GM19193 (cell line): ENCODE results near the gene PTDSS2.

Source experiments
- POLR2A ChIP-seq: IDR thresholded peaks from 4 replicates; pipeline ENCODE4 v1.6.1; 2011; ENCODE audit not compliant: insufficient read depth, insufficient read length; ENCODE audit errors: extremely low read depth

The PTDSS2 gene

DNA sequence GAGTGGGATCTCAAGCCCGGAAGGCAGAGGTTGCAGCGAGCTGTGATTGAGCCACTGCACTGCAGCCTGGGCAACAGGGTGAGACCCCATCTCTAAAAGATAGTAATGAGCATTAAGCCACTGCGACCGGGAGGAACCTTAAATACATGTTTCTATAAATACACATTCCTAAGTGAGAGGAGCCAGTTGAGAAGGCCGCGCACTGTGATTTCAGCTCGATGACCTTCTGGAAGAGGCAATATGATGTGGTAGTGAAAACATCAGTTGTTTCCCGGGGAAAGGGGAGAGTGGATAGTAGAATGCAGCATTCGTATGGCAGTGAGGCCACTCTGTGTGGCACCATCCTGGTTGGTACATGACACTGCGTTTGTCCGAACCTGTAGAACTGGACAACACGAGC lies 18.0 kb downstream of the PTDSS2 start:
- TF ChIP-seq POLR2A: no peak

DNA sequence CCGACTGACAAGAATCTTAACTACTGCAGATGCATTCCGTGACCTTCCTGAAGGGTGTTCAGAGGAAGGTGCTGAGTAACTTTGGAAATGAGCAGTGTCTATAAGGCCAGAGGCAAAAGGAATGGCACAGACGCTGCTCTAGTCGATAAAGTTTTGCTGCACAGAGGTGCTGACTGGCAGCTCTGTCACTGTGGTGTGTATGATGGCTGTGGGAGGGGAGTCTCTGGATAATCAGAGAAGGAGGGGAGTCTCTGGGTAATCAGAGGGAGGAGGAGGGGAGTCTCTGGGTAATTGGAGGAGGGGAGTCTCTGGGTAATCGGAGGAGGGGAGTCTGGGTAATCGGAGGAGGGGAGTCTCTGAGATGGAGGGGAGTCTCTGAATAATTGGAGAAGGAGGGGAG lies 18.4 kb downstream of the PTDSS2 start:
- no peak for TF ChIP-seq POLR2A

DNA sequence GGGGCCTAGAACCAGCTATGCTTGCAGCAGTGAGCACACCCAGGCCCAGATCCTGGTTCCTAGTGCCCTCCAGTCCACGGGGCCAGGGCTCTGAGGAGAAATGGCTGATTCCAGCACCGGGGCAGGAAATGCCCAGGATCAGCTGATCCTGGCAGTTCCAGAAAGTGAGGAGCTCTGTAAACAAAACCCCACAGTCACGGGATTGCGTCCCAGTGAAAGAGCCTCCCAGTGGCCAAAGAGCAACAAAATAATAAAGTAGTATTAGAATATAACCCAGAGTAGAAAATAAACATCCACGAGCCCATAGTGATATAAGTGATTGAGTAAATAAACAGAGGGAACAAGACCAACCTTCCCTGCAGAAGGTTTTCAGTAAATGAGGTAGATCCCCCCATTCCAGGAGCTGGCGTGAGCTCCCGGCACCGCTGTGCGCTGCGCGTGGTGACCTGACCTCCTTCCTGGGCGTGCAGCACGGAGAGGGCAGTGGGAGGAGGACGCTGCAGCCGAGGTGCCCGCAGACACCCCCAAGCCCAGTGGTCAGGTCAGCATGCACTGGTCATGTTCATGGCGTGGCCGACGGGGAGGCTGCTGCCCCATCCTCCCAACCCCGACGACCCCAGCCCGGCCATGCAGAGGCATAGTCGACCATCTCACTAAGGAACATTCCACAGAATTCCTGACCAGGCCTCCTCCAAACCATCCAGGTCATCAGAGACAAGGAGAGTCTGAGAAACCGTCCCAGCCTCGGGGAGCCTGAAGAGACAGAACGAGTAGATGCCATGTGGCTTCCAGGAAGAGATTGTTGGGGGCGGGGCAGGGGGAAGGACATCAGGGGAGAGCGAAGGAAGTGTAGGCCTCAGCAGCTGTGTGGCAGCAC lies 19.8 kb downstream of the PTDSS2 start:
- no peak for TF ChIP-seq POLR2A

DNA sequence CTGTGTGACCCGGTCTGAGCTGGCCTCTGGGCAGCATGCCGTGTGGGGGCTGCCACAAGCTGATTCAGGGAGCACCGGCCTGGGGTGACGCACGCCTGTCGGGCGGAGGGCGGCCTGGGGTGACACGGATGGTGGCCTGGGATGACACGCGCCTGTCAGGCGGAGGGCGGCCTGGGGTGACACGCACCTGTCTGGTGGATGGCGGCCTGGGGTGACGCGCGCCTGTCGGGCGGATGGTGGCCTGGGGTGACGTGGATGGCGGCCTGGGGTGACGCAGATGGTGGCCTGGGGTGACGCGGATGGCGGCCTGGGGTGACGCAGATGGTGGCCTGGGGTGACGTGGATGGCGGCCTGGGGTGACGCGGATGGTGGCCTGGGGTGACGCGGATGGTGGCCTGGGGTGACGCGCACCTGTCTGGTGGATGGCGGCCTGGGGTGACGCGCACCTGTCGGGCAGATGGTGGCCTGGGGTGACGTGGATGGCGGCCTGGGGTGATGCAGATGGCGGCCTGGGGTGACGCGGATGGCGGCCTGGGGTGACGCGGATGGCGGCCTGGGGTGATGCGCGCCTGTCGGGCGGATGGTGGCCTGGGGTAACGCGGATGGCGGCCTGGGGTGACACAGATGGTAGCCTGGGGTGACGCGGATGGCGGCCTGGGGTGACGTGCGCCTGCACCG lies 21.5 kb downstream of the PTDSS2 start:
- no peak for TF ChIP-seq POLR2A

DNA sequence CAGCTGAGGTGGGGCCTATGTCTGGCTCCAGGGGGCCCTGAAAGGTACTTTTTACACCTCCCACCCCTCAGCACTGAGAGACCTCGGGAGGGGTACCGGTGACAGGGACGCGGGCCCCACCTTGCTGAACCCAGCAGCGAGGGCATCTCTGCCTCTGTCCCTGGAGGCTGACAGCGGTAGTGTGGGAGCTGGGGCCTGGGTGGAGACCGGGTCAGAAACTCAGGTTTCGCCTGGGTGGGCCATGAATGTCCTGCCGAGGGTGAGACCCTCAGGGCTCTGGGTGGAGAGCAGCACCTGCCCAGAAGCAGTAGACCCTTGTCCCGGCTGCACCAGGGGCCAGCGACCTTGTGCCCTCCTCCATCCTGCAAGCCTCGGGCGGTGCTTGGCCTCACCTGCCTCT lies 22.2 kb downstream of the PTDSS2 start:
- TF ChIP-seq POLR2A: no peak

DNA sequence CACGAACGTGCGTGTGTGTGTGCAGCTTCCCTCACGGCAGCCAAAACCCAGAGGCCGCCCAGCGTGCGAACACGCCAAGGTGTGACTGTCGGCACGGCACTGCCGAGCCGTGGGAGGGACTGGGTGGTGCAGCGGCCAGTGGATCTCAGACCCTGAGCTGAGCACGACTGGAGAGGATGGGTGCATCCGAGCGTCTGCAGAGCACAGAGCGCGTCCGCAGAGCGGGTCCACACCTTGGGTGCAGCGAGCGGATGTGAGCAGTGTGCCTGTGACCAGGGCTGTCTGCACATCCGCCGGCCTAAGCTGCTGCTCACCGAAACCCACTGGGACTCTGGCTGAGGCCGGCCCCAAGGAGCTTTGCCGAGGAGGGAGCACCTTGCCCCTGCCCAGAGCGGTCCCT lies 22.7 kb downstream of the PTDSS2 start:
- TF ChIP-seq POLR2A: no peak

DNA sequence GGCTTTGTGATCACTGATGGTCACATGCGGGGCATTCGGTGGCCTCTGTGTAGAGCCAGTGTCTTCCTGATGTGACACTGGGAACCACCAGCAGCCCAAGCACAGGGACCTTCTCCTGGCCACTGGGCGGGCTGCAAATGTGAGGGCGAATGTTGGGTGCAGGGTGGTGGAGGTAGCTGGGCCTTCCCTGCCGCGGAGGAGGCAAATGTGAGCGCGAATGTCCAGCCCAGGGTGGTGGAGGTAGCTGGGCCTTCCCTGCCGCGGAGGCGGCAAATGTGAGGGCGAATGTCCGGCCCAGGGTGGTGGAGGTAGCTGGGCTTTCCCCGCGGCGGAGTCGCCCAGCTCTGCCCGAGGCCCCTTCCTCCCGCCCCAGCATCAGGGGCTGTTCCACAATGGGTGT lies 23.3 kb downstream of the PTDSS2 start:
- no peak for TF ChIP-seq POLR2A

DNA sequence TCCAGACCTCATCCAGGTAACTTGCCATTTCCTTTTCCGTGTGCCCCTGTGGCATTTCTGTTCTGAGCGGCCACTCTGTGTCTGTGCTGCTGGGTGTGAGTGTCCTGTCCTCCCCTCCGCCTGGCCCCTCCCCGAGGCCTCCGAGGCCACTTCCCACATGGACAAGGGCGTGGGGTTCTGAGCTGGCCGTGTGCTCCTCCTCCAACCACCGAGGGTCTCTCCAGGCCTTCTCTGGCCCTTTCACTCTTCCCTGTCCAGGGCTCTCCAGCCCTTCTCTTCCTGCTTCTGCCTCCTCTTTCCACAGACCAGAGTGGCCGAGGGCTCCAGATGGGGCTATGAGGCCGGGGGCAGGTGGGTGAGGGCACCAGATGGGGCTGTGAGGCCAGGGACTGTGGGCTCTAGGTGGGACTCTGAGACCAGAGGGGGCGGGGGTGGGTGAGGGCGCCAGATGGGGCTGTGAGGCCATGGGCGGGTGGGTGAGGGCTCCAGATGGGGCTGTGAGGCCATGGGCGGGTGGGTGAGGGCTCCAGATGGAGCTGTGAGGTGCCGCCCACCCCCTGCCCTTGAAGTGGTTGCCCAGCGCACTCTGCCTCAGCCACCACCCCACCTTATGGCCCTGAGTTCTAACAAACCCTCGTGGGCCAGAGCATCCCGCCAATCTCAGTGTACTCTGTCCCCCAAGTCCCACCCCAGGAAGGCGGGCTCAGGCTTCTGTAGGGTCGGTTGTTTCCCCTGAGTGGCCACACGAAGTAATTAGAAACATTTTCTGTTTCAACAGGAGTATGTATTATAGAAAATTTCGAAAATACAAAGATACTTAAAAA lies 24.1 kb downstream of the PTDSS2 start:
- no peak for TF ChIP-seq POLR2A

DNA sequence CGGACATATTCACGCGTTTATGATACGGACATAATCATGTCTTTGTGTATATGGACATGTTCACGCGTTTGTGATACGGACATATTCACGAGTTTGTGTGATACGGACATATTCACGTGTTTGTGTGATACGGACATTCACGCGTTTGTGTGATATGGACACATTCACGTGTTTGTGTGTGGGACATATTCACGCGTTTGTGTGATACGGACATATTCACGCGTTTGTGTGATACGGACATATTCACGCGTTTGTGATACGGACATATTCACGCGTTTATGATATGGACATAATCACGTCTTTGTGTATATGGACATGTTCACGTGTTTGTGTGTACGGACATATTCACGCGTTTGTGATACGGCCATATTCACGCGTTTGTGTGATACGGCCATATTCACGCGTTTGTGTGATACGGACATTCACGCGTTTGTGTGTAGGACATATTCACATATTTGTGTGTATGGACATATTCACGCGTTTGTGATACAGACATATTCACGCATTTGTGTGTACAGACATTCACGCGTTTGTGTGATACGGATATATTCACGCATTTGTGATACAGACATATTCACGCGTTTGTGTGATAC lies 24.9 kb downstream of the PTDSS2 start:
- no peak for TF ChIP-seq POLR2A

DNA sequence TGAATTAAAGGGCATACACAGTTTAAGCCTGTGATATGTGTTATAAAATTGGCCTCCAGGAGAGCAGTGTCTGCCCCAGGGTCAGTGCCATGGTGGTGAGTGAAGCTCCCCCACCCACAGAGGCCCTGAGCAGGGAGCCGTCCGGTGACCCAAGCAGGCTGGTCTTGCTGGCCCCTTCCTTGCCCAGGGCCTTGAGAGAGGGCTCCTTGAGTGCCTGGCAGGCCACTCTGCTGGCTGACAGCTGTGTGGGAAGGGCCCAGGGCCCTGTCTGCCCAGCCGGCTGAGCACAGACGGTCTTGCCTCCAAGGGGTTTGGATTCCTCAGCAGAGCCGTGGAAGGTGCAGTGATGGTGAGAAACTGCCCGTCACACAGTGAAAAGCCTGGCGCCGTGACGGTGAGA lies 25.9 kb downstream of the PTDSS2 start:
- TF ChIP-seq POLR2A: no peak

DNA sequence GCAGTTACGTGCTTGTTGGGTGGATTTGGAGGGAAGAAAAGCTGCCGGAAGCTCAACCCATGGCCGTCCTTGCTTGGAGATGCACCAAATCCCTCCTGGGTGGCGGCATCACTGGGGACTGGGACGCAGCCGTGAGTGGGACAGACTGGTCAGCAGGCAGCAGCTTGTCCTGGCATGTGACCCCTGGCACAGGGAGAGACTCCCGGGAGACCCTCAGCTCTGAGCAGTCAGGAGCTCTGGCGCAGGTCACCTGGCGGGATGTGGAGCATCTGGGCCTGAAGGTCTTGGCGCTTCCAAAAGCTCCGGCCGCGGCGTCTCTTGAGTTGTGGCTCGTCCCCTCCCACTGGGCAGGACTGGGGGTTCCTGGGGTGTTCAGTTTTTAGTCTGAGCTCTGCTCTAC lies 26.3 kb downstream of the PTDSS2 start:
- no peak for TF ChIP-seq POLR2A

DNA sequence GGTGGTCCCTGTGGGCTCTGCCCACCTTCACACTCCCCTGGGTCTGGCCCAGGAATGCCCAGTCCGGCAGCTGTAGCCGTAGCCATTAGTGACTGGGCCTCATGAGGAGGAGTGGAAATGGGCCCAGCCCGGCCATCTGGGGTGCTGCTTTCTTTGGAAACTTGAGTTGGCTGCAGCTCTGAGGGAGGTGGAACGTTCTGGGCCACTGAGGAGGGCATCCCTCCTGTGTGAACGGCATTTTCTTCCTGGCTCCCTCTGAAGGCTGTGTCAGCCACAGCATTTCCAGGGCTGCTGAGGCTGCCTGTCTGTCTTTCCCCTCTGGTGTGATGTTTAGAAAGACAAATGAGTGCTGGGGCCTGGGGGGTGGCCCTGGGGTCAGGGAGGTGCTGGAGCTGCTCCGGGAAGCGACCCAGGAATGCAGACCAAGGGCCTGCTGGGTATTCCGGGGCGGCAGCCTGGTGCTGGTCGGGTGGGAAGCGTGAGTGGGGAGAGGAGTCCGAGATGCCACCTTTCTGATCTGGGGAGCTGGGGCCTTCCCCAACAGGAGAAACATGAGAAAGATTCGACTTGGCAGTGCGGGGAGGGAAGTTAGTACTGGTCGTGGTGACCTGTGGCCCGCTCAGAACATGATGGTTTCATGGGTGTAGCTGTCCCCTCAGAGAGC lies 27.1 kb downstream of the PTDSS2 start:
- no peak for TF ChIP-seq POLR2A

DNA sequence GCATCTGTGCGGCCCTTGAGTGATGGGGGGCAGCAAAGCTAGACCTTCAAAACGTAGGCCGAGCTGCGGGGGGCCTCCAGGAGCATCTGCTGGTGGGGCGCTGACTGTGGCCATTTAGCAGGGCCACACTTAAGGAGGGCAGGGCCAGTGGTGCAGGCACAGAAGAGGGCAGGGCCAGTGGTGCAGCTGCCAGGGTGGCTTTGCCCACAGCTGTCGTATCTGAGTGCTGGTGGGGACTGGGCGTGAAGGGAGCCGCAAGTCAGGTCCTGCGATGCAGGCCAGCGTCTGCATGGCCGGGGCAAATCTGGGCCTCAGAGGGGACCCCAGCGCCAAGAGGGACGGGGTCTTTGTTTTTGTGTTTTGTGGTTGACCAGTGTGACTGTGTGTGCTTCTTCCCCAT lies 29.2 kb downstream of the PTDSS2 start:
- TF ChIP-seq POLR2A: no peak

DNA sequence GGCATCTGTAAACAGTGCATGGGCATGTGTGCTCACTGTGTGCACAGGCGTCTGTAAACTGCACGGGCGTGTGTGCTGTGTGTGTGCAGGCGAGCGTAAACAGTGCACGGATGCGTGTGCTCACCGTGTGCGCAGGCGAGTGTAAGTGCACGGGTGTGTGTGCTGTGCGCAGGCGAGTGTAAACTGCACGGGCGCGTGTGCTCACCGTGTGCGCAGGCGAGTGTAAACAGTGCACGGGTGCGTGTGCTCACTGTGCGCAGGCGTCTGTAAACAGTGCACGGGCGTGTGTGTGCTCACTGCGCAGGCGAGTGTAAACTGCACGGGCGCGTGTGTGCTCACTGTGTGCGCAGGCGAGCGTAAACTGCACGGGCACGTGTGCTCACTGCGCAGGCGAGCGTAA lies 34.5 kb downstream of the PTDSS2 start:
- TF ChIP-seq POLR2A: no peak
